Brain pericyte (primary cell): ENCODE data around the gene PIEZO1.

Experiments used
- DNase-seq: peaks from one replicate; pipeline ENCODE4 v3.0.0-alpha.2; 2012; ENCODE audit warnings: low read depth, low spot score

Gene PIEZO1

GRCh38 chr16:88702371-88703210 lies 82.4 kb downstream of the PIEZO1 start:
- DNase-seq, result no peak

- no peak for DNase-seq
Observed at GRCh38 chr16:88701581-88702370, 83.2 kb downstream of the PIEZO1 start.

DNA sequence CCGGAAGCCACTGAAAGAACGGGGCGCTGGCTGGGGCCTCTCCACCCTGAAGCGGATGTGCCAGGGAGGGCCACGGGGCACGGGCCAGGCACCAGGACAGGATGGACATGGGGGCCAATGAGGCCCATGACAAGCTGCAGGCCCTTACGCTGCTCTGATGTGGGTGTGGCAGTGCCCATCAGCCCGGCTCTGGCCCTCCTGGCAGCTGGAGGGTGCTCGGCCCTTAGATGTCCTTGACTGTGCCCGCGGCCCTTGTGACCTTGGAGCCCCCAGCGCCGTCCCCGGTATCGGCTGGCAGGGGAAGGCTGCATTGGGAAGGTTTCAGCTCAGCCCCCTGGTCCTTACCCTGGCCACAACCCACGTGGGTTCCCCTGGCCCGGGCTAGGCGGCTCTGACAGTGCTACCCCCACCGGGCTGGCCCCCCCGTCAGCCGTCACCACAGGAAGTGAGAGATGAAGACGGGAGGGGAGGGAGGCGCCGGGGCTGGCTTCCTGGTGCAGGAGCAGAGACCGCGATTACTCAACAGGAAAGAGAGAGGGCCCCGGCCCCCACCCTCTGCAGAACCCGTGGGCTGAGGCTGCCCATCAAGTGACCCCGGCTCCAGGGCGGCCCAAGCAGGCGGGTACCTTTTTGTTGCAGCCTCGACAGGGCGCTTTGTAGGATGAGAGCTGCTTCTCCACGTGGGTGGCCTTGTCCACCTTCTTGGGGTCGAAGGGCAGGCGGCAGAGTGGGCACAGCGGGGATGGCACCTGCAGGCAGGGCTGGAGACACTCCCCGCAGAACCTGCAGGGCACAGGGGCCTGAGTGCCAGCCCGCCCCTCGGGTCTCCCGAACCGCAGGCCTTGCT lies 84.2 kb downstream of the PIEZO1 start:
- DNase-seq, result no peak

DNA sequence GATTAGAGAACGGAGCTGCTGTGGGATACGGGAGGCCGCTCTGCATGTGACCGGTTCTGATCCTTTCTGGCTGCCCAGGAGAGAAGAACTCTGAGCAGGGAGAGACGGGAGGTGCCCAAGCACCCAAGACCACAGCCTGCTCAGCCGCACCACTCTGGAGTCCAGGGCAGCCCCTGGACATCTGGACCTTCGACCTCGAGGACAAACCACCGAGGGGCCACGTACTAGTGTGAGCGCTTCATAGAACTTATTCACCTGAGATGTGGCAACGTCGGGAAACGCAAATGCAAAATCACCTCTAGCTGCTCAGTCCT lies 84.7 kb downstream of the PIEZO1 start:
- DNase-seq, result no peak

DNA sequence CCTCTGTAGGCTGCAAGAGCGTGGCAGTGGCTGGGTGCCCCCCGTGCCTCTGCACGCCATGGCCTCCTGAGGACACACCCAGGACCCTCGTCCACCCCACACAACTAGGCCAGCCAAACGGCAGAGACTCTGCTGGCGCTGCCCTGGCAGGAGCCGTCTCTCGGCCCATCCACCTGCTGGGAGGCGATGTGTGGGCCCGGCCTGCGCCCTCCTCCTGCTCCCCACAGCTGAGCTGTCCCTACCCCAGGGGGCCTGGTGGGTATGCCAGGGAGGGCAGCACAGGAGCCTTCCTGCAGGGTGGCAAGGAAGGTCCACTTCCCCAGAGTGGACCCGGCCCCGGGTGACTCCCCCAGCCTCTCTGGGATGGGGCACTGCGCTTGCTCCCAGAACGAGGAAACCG lies 85.8 kb downstream of the PIEZO1 start:
- DNase-seq, result no peak

- no peak for DNase-seq
Observed at GRCh38 chr16:88698646-88699045, 86.4 kb downstream of the PIEZO1 start.

GRCh38 chr16:88697831-88698615 lies 87.0 kb downstream of the PIEZO1 start:
- DNase-seq, result no peak

DNA sequence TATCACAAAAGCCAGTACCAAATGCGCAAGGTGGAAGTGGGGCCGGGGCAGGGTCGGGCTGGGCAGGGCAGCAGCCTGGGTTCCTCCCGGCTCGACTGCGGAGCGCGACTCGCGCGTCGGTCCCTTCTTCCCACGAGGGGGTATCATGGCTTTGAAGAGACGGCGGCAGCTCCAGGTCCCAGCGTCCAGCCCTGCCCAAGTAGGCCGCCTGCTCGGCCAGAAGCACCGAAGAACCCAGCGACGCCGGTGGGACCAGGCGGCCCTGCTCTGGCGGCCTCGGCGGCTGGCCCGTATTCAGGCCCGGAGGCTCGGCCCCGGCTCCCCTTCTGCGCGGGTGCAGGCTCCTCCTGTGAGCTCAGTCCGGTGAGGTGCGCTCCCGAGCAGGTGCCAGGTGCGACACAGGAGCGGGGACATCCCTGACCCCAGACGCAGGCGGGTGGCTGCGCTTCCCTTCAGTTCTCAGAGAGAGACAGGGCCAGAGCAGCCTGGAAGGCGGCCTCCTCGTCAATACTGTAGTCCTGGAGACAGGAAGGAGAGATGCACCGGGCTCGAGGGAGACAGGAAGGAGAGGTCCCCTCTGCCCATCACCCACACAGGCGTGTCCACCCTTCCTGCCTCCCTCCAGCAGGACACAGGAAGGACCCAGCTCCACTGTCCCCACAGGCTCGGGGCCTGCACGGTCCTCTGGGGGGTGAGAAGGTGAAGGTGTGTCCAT lies 87.7 kb downstream of the PIEZO1 start:
- no peak for DNase-seq

GRCh38 chr16:88696441-88696840 lies 88.6 kb downstream of the PIEZO1 start:
- DNase-seq, result no peak

DNA sequence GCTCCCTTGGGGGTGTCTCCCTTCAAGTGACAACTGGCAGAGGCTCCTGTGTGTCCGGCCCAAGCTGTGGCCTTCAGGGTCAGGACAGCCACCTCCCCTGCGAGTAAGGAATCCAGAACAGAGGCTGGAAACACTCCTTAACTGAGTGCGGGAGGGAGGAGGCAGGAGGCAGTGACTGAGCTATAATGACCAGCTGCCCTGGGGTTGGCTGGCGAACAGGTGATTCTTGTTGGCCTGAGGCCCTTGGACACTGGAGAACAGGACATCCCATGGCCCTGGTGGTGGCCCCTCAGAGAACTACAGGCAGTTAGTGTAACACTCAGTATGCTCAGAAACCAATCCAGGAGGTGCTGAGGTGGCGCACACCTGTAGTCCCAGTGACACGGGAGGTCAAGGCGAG lies 89.3 kb downstream of the PIEZO1 start:
- no peak for DNase-seq

GRCh38 chr16:88695218-88695617 lies 89.8 kb downstream of the PIEZO1 start:
- DNase-seq, result no peak

GRCh38 chr16:88694221-88695087 lies 90.6 kb downstream of the PIEZO1 start:
- no peak for DNase-seq

GRCh38 chr16:88693420-88694177 lies 91.4 kb downstream of the PIEZO1 start:
- DNase-seq, result no peak

DNA sequence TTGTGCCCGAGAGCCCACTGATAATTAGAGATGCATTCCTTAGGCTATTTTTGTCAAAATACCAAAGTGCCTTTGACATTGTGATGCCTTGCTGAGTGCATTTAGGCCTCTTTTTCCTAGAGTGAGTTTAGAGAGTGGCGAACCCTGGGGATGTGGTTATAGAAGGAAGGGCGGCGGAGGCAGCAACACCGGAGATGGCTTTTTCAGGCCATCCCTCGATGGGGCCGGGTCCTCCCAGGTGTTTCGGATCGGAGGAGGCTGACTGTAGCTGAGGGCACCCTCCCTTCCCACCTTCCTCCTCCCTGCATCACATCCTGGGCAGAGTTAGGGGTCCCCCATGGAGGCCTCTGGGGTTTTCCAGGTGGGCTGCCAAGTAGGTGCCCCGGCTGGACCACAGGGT lies 92.2 kb downstream of the PIEZO1 start:
- no peak for DNase-seq

DNA sequence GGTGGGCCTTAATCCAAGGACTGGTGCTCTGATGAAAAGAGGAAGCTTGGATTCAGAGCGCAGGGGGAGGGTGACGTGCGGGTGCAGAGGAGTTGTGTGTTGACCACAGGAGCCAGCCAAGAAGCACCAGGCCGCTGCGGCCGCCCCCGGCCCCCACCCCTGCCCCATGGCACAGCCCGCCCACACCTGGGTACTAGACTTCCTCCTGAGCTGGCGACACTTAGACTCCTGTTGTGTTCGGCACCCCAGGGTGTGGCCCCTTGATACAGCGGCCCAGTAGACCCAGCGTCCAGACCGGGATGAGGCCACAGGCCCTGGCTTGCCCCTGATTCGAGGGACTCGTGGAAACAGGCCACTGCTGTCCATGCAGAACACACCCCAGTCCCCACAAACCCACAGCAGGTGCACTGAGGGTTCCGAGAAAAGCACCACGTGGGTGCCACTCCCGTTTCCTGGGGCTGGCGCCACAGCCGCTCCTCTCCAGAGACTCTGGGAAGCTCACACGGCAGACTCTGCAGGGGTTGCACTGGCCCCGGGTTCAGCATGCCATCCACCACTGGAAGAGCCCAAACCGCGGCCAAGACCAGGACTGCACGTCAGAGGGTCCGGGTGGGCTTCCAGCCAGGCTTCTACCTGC lies 93.0 kb downstream of the PIEZO1 start:
- DNase-seq, result no peak

- DNase-seq, result no peak
Observed at GRCh38 chr16:88691129-88691813, 93.7 kb downstream of the PIEZO1 start.

DNA sequence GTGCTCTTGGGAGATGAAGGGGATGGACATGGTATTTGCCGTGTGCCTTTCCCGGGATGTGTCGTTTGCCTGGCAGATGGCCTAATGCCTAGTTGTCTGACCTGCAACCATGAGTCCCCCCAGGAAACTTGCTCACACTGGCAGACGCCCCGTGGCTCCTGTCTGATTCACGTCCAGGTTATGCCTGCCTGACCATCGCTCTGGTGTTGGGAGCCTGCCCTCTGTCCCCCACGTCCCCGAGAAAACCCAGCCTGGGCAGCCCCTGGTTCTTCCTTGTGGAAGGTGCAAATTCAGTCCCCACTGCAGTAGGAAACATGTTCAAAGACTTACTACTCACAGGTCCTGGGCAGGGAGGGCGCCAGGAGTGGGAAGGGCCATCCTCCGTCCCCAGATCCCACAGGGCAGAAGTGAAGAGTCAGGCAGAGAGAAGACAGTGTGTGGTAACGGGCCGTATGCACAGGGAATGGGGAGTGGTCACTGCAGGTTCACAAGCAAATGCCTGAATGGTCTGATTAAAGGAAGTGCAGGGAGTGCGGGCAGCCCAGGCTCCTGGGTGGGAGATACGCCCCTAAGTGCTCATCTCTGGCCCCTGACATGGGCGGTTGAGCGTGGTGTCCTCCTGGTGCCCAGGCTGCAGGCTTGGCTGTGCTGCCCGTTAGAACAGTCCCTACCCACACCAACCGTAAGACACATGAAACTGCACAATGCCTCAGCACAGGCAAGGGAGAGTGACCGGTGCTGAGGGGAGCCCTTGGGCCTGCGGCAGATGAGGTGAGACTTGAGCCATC lies 94.5 kb downstream of the PIEZO1 start:
- DNase-seq, result no peak
